ENCODE results near the gene ATP8B4.

DNA sequence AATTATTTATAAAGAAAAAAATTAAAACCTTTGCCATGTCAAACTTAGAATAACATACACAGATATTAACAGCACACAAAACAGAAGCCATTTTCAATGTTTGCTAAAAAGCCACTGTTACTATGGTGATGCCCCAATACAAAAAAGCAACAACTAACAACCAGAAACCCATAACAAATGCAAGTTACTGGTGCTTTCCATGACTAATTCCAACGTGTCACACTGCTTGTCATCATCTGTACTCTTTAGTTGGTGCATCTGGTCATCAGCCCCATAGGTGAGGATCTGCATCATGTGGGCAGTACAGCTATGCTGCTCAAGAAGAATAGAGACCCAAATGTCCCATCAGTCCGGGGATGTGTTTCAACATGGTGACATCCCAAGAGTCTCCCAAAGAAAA is 52.8 kb downstream of the ATP8B4 start:
- peak; percentile 29 for TF ChIP-seq POLR2A (IDR thresholded peaks at IDR 0.05; ENCODE audit: extremely low read depth, insufficient read length)
- TF ChIP-seq, protein P1, sequence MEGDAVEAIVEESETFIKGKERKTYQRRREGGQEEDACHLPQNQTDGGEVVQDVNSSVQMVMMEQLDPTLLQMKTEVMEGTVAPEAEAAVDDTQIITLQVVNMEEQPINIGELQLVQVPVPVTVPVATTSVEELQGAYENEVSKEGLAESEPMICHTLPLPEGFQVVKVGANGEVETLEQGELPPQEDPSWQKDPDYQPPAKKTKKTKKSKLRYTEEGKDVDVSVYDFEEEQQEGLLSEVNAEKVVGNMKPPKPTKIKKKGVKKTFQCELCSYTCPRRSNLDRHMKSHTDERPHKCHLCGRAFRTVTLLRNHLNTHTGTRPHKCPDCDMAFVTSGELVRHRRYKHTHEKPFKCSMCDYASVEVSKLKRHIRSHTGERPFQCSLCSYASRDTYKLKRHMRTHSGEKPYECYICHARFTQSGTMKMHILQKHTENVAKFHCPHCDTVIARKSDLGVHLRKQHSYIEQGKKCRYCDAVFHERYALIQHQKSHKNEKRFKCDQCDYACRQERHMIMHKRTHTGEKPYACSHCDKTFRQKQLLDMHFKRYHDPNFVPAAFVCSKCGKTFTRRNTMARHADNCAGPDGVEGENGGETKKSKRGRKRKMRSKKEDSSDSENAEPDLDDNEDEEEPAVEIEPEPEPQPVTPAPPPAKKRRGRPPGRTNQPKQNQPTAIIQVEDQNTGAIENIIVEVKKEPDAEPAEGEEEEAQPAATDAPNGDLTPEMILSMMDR (IDR thresholded peaks at IDR 0.05; ENCODE audit: low read depth, low read length): no peak

Data from NB4 (cell line).